HG02938 (cell line): ENCODE measurements around the gene DHCR7.

Source experiments
- ATAC-seq: cut with Tn5 transposase; IDR thresholded peaks from one replicate; pipeline ENCODE4 v1.9.1; 2021; ENCODE audit warnings: mild to moderate bottlenecking, moderate library complexity; ENCODE audit not compliant: unreplicated experiment

DHCR7 gene

GRCh38 chr11:71448257-71449171 lies at the start of gene DHCR7:
TSS of gene DHCR7 (minus strand) at chr11:71448393. CDS start at chr11:71444952, 3,441 bp downstream.
- ATAC-seq = peak; percentile 60

GRCh38 chr11:71496421-71496820 lies 48.2 kb upstream of the DHCR7 start:
- ATAC-seq = no peak

- ATAC-seq = no peak
These were observed 47.4 kb upstream of the DHCR7 start for GRCh38 chr11:71495286-71496230.

GRCh38 chr11:71491940-71492339 lies 43.7 kb upstream of the DHCR7 start:
- ATAC-seq = no peak

- ATAC-seq = no peak
These were observed 43.3 kb upstream of the DHCR7 start for GRCh38 chr11:71491531-71491930.

GRCh38 chr11:71490731-71491390 lies 42.7 kb upstream of the DHCR7 start:
- ATAC-seq = no peak

- ATAC-seq = no peak
These were observed 42.0 kb upstream of the DHCR7 start for GRCh38 chr11:71490044-71490730.

- ATAC-seq = no peak
These were observed 41.3 kb upstream of the DHCR7 start for GRCh38 chr11:71489311-71490043.

- no peak for ATAC-seq
These were observed 40.6 kb upstream of the DHCR7 start for GRCh38 chr11:71488681-71489270.

GRCh38 chr11:71486320-71486719 lies 38.1 kb upstream of the DHCR7 start:
- ATAC-seq = no peak

GRCh38 chr11:71485466-71485865 lies 37.3 kb upstream of the DHCR7 start:
- ATAC-seq = no peak

GRCh38 chr11:71485063-71485399 lies 36.8 kb upstream of the DHCR7 start:
- no peak for ATAC-seq

GRCh38 chr11:71484248-71485062 lies 36.3 kb upstream of the DHCR7 start:
- ATAC-seq = no peak

GRCh38 chr11:71483692-71484091 lies 35.5 kb upstream of the DHCR7 start:
- no peak for ATAC-seq

GRCh38 chr11:71482746-71483364 lies 34.7 kb upstream of the DHCR7 start:
- no peak for ATAC-seq

GRCh38 chr11:71482216-71482615 lies 34.0 kb upstream of the DHCR7 start:
- ATAC-seq = no peak

GRCh38 chr11:71481101-71481960 lies 33.1 kb upstream of the DHCR7 start:
- no peak for ATAC-seq
